MCF 10A (cell line): ENCODE measurements around the gene HSPB6. TPM values are rescaled to one million over a fixed set of nuclear protein-coding genes. Genes with fewer than 3 reads are reported as not detected.

Experiments
- BruUV-seq: library from RNA; stranded (reverse); fragments of 400-500 nt; replicated peaks from 2 replicates; lab custom pipeline; 2021; lab: Mats Ljungman, UMichigan
- CTCF ChIA-PET: fragments of 300-600 bp; sonication (Branson Sonifier 250); formaldehyde crosslinking; extraction: SDS; loops from one replicate; lab custom pipeline; 2021; ENCODE audit warnings: antibody characterized with exemption, inconsistent platforms; lab: Yijun Ruan, JAX
- POLR2A ChIA-PET: fragments of 300-600, 350-650 bp; sonication (Branson Sonifier 250); formaldehyde crosslinking; extraction: SDS; loops from one replicate; lab custom pipeline; 2020; ENCODE audit warnings: antibody characterized with exemption, inconsistent platforms; lab: Yijun Ruan, JAX
- DNase-seq: peaks from one replicate; pipeline ENCODE4 v3.0.0-alpha.2; 2018; ENCODE audit not compliant: unreplicated experiment
- H3K27ac Mint-ChIP-seq: one replicate; pipeline ENCODE4 v1.8.0; 2022; ENCODE audit warnings: mild to moderate bottlenecking, low read depth, mixed read lengths; ENCODE audit not compliant: unreplicated experiment
- H3K27me3 Mint-ChIP-seq: one replicate; pipeline ENCODE4 v1.8.0; 2022; ENCODE audit warnings: mixed read lengths; ENCODE audit not compliant: insufficient read depth, unreplicated experiment
- H3K36me3 Mint-ChIP-seq: one replicate; pipeline ENCODE4 v1.8.0; 2022; ENCODE audit warnings: mild to moderate bottlenecking, moderate library complexity, mixed read lengths; ENCODE audit not compliant: insufficient read depth, unreplicated experiment
- H3K4me1 Mint-ChIP-seq: one replicate; pipeline ENCODE4 v1.8.0; 2022; ENCODE audit warnings: mixed read lengths; ENCODE audit not compliant: insufficient read depth, unreplicated experiment
- H3K4me3 Mint-ChIP-seq: one replicate; pipeline ENCODE4 v1.8.0; 2022; ENCODE audit warnings: mild to moderate bottlenecking, moderate library complexity, mixed read lengths; ENCODE audit not compliant: unreplicated experiment
- H3K9me3 Mint-ChIP-seq: one replicate; pipeline ENCODE4 v1.8.0; 2022; ENCODE audit warnings: mixed read lengths; ENCODE audit not compliant: unreplicated experiment
- CTCF ChIP-seq: fragments of 200-600 bp; IDR thresholded peaks from one replicate; pipeline ENCODE4 v1.8.0; 2022; ENCODE audit warnings: antibody characterized with exemption, mild to moderate bottlenecking; ENCODE audit not compliant: unreplicated experiment
- intact Hi-C: fragments of 100-400 bp; cut with micrococcal nuclease; formaldehyde crosslinking; loops from 2 replicates; pipeline ENCODE4 v1.14.1; 2022
- total RNA-seq: library from RNA; stranded (reverse); gene quantifications from 2 replicates; pipeline ENCODE4 v1.2.3, GENCODE V29; 2022

The HSPB6 gene
- total RNA-seq, 1 experiment from 2014 or later: 0.21 TPM

GRCh38 chr19:35730326-35730725 is 26.5 kb downstream of the HSPB6 start:
- Mint-ChIP-seq H3K36me3 (peaks cover 72% of the 10 kb centered on the region), H3K9me3 (no peaks in the 10 kb centered on the region), H3K27me3 (no peaks in the 10 kb centered on the region), H3K4me1 (no peaks in the 10 kb centered on the region), H3K27ac (no peak overlapping the region), H3K4me3 (no peak overlapping the region)
- ChIA-PET CTCF (interaction anchor here (0.5 to 0.7 kb wide), 3 partner anchors 76 to 206 kb away, joined by 3 to 7 read pairs (median 3); partner anchors contain the start of gene ATP4A), POLR2A (interaction anchor here (0.7 to 1.0 kb wide), 2 partner anchors 10 to 12 kb away, joined by 3 read pairs; no protein-coding TSS in a partner anchor)
- no peak for TF ChIP-seq CTCF
- DNase-seq: no peak
- intact Hi-C loops: no loop called here
- no TSS peak for BruUV-seq

- no peak for DNase-seq
Measured at GRCh38 chr19:35729763-35730162, 27.1 kb downstream of the HSPB6 start.

GRCh38 chr19:35729021-35729420 is 27.8 kb downstream of the HSPB6 start:
- DNase-seq: no peak
- no peak overlapping the region for H3K27ac Mint-ChIP-seq
- no TSS peak for BruUV-seq
- intact Hi-C loops: no loop called here
- H3K4me3 Mint-ChIP-seq: no peak overlapping the region
- peaks cover 74% of the 10 kb centered on the region for H3K36me3 Mint-ChIP-seq
- ChIA-PET POLR2A (no interaction called here), CTCF (no interaction called here)
- H3K9me3 Mint-ChIP-seq: no peaks in the 10 kb centered on the region
- H3K4me1 Mint-ChIP-seq: no peaks in the 10 kb centered on the region
- no peak for TF ChIP-seq CTCF
- no peaks in the 10 kb centered on the region for H3K27me3 Mint-ChIP-seq

More at GRCh38 chr19:35729763-35730162, 27.1 kb downstream of the HSPB6 start:
- Mint-ChIP-seq H3K9me3 (no peaks in the 10 kb centered on the region), H3K4me1 (no peaks in the 10 kb centered on the region), H3K27ac (no peak overlapping the region), H3K36me3 (peaks cover 73% of the 10 kb centered on the region), H3K27me3 (no peaks in the 10 kb centered on the region), H3K4me3 (no peak overlapping the region)
- no peak for TF ChIP-seq CTCF
- CTCF ChIA-PET: no interaction called here
- POLR2A ChIA-PET: no interaction called here
- BruUV-seq: no TSS peak
- intact Hi-C loops: no loop called here

- no TSS peak for BruUV-seq
- TF ChIP-seq CTCF: no peak
- Mint-ChIP-seq H3K9me3 (no peaks in the 10 kb centered on the region), H3K36me3 (peaks cover 78% of the 10 kb centered on the region), H3K4me1 (no peaks in the 10 kb centered on the region), H3K27me3 (no peaks in the 10 kb centered on the region), H3K4me3 (no peak overlapping the region), H3K27ac (peak overlapping the region; percentile 4)
- ChIA-PET CTCF (interaction anchor here (0.5 to 0.7 kb wide), 3 partner anchors 179 to 286 kb away, joined by 3 read pairs; no protein-coding TSS in a partner anchor), POLR2A (interaction anchor here (1.1 to 1.2 kb wide), 2 partner anchors 12 to 17 kb away, joined by 4 to 5 read pairs; partner anchors contain the start of genes PSENEN and U2AF1L4)
- intact Hi-C loops: no loop called here
- no peak for DNase-seq
Measured at GRCh38 chr19:35727956-35728706, 28.7 kb downstream of the HSPB6 start.
